T47D (cell line): ENCODE results near the gene SRF.
"Not testable (repeated sequence)": the region's sequence is repeated elsewhere in the genome, so short reads cannot be mapped to it uniquely, and the experiment has no call there.

ENCODE experiments used
- DNase-seq, 2 experiments: peaks; one replicate each; pipeline versions ENCODE4 v3.0.0 to v3.0.0-alpha.2; 2011 to 2012; ENCODE audit warnings: low read depth in 1 of 2, low spot score in 1 of 2
- JUND ChIP-seq: IDR thresholded peaks from 2 replicates; pipeline ENCODE4 v1.6.1; 2012; ENCODE audit warnings: low read depth
- in situ Hi-C: cut with HindIII; loops from 2 replicates; pipeline ENCODE4 v1.10.0; 2016; ENCODE audit warnings: low sequenced_read_pairs, low pct_unique_long_range_greater_than_20kb

SRF gene

DNA sequence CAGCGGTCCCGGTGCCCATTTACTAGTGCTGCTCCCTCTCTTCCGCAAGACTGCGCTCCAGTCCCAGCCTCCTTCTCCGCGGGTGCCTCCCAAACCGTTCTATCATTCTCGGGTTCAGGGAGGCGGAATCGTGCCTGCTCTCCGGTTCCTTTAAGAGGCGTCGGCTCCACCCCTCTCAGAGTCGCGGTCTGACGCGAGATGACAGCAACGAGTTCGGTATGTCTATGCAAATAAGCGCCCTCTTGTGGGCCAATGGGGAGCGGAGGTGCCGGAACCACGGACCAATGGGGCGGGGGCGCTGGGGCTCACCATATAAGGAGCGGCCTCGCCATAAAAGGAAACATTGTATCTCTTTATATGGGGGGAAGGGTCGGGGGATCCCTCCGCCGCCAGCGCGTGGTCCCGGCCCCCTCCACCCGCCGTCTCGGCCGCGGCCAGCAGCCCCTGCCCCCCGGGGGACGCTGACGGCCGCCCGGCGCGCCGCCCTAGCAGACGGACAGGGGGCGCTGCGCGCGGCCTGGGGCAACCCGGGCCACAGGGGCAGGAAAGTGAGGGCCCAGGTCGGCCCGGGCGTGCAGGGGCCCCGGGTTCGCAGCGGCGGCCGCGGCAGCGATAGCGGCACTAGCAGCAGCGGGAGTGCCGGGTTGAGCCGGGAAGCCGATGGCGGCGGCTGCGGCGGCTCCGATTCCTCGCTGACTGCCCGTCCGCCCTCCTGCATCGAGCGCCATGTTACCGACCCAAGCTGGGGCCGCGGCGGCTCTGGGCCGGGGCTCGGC lies at the start of gene SRF:
SRF (plus strand) TSS at position 339 of the 776 bp plus-strand sequence; CDS start at position 727, 388 bp downstream.
- no peak for TF ChIP-seq JUND
- in situ Hi-C loops, result no loop called here

DNA sequence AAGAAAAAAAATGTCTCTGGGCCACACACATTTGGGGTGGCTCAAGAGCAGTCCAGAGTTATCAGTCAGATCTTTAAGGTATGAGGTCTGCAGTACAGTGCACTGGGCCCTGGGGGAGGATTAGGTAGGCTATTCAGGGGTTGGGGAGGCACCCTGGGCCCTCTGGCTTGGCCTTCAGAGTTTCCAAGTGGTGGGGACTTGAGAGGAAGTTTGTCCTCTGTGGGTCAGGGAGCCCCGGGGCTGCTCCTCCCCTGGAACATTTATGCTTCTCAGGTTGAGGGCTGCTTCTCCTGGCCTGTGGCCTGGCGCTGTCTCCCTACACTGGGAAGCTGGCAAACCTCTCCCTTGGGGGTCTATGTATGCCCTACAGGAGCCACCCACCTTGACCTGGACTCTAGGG lies 48.9 kb upstream of the SRF start:
- no peak for TF ChIP-seq JUND
- no peak for DNase-seq
- in situ Hi-C loops, result no loop called here

More for the DNA sequence above, at the start of gene SRF:
- DNase-seq, result peak; percentile 92 to 99

DNA sequence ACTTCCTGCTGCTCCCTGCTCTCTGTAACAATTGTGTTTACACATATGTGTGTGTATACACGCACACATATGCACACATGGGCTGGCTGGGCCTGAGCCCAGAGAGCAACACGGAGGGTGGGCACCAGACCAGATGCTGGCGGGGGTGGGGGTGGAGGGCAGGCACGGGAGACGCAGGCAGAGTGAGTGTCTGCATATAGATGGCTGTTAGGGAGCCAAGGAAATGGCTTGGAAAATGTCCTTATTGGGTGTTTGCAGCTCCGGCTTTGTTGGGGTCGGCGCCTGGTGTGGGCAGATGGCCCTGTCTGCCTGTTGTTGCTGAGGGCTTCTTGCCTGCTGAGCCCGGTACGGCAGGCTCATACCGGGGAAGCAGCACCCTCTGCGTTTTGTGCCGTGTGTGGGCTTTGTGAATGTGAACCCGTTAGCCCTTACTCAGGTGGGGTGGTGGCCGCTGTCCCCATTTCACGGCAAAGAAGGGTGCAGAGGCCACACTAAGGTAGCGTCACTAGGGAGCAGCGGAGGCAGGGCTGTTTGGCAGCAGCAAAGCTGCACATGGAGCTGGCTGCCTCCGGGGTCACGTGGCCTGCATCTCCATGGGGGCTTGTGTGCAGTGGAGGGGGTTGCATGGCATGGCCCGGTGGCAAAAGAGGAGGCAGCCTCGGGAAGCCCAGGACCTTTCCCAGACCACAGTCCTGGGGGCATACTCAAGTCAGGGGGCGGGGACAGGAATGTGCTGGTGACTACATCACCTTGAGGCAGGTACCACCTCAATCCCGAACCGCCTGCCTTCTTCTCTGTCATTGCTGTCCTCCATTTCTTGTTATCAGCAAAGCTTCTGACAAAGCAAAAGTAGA lies 47.4 kb upstream of the SRF start:
- no peak for DNase-seq
- no peak for TF ChIP-seq JUND
- in situ Hi-C loops, result no loop called here

DNA sequence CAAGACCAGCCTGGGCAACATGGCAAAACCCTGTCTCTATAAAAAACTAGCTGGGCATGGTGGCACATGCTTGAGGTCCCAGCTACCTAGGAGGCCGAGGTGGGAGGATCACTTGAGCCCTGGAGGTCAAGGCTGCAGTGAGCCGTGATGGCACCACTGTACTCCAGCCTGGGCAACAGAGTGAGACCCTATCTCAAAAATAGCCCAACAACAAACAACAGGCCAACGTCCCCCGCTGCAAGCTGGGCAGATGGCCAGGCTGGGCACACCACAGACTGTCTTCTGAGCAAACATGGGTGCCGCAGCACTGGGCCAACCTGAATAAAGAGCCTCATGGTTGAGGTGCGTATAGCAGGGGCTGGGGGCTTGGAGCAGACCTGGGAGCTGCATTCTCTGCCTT lies 46.6 kb upstream of the SRF start:
- in situ Hi-C loops, result no loop called here
- DNase-seq, result no peak
- TF ChIP-seq JUND, result no peak

DNA sequence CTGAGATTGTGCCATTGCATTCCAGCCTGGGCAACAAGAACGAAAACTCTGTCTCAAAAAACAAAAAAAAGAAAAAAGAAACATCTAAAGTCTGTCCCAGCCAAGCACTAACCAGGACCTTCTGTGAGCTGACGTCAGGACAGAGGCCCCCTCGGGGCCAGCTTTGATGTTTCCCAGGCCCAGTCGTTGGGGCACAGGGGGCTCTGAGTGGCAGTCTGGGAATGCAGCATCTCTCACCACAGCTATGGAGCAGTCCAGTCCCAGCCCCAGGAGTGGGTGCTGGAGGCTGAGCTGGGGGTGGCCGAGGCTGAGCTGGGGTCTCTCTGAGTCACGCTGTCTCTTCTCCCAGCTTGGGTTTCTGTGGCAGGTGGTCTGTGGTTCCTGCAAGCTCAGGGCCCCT lies 46.0 kb upstream of the SRF start:
- no peak for DNase-seq
- TF ChIP-seq JUND, result no peak
- in situ Hi-C loops, result no loop called here

DNA sequence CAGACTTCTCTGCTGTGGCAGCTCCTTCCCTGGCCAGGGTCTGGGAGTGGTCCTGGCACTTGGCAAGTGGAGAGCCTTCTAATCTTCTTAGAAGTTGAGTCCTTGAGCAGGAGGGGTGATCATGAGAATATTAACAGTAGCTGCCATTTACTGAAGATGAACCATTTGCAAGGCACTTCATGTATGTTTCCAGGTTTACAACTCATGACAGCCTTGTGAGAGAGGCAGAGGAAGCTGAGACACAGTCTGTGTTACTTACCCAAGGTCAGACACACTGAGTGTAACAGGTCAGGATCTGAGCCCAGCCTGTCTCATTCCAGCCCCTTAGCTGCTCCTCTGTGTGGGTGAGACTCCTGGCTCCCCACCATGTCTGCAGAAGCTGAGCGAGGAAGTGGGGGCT lies 45.5 kb upstream of the SRF start:
- in situ Hi-C loops, result no loop called here
- TF ChIP-seq JUND, result no peak
- no peak for DNase-seq

DNA sequence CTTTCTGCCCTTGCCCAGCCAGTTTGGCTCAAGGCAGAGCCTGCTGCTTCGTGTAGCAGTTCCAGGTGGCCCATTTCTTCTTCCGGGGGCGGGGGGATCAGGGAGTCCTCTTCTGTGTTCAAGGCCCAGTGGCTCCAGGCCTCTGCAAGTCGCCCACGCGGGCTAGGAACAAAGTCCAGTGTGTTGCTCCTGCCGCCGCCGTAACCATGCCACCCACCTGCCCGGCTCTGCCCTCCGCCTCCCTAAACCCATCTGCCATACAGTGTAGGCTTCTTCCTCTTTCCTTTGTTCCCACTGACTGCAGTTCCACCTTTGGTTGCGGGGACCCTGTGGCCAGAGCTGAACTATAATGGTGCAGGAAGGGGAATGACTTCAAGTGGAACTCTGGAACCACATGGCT lies 43.9 kb upstream of the SRF start:
- DNase-seq, result no peak
- in situ Hi-C loops, result no loop called here
- TF ChIP-seq JUND, result no peak

DNA sequence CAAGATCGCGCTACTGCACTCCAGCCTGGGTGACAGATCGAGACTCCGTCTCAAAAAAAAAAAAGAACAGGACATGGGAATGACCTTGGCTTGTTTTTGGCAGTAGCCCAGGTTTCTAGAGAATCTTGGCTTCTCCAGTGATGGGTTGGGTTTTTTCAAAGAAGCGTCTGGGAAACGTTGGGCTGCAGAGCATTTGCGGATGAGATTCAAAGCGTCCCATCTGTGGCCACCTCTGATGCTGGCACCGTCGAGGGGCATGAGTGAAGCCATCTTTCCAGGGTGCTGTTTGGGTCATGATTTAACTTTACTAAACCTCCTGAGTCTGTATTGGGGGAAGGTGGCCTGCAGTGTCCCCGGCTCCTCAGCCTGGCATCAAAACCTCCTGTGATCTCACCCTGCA lies 43.2 kb upstream of the SRF start:
- TF ChIP-seq JUND, result no peak
- no peak for DNase-seq
- in situ Hi-C loops, result no loop called here

DNA sequence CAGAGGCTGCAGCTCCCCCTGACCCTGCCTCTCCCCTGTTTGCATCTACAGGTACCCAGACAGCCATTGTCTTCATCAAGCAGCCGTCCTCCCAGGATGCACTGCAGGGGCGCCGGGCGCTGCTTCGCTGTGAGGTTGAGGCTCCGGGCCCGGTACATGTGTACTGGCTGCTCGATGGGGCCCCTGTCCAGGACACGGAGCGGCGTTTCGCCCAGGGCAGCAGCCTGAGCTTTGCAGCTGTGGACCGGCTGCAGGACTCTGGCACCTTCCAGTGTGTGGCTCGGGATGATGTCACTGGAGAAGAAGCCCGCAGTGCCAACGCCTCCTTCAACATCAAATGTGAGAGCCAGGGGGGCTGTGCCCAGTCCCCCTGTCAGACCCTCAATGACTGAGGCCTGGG lies 42.1 kb upstream of the SRF start:
- no peak for TF ChIP-seq JUND
- in situ Hi-C loops, result no loop called here
- no peak for DNase-seq

DNA sequence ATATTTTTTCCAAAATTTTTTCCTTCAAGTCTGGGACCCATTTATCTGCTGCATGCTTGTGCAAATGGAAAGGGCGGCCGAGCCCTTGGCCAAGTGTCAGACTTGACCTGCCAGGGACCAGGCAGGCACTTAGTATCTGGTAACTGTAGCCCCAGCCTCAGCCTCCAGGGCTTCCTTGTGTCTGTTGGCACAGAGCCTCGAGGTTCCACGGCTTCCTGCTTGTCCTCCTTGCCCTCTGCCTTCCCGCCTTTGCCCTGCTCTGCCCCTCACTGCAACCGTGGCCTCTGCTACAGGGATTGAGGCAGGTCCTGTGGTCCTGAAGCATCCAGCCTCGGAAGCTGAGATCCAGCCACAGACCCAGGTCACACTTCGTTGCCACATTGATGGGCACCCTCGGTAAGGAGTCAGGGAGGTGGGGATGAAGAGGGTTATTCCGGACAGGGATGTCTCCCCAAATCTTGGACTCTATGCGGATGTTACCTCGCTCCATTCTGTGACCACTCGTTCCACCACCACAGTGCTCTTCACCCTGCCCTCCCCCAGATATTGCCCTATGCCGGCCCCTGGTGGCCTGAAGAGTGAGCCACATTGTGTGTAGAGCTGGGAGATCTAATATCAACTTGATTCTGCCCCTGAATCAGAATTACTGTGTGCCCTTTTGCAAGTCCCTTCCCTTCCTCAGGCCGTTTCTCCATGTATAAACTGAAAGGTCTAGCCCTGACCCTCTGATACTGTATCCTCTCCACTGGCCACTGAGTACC lies 41.5 kb upstream of the SRF start:
- peak; percentile 71 to 81 for DNase-seq
- in situ Hi-C loops, result no loop called here
- TF ChIP-seq JUND, result no peak

DNA sequence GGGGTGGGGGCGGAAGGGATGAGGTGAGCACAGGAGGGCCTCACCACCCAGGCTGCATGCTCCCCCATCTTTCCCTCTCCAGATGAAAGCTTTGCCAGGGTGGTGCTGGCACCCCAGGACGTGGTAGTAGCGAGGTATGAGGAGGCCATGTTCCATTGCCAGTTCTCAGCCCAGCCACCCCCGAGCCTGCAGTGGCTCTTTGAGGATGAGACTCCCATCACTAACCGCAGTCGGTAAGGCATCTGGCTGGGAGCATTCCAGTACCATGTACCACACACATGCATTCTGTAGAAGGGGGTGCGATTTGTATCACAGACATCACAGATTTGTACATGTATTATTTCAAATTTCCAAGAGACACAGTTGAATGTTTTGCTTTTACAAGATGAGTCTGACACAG lies 40.6 kb upstream of the SRF start:
- TF ChIP-seq JUND, result no peak
- no peak for DNase-seq
- in situ Hi-C loops, result no loop called here

DNA sequence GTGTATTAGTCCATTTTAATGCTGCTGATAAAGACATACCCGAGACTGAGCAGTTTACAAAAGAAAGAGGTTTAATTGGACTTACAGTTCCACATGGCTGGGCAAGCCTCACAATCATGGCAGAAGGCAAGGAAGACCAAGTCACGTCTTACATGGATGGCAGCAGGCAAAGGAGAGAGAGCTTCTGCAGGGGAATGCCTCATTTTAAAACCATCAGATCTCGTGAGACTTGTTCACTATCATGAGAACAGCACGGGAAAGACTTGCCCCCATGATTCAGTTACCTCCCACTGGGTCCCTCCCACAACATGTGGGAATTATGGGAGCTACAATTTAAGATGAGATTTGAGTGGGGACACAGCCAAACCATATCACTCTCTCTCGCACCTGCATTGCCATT lies 39.7 kb upstream of the SRF start:
- not testable (repeated sequence) for DNase-seq

DNA sequence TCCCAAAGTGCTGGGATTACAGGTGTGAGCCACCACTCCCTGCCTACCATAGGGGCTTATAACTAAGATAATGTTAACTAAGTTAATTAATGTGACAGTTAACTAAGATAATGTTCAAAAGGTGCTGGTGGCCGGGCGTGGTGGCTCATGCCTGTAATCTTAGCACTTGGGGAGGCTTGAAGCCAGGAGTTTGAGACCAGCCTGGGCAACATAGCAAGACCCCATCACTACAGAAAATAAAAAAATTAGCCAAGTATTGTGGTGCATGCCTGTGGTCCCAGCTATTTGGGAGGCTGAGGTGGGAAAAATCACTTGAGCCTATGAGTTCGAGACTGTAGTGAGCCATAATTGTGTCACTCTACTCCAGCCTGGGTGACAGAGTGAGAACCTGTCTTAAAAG lies 32.8 kb upstream of the SRF start:
- no peak for TF ChIP-seq JUND
- in situ Hi-C loops, result no loop called here
- no peak for DNase-seq

More for the DNA sequence above, 39.7 kb upstream of the SRF start:
- in situ Hi-C loops, result not testable (repeated sequence)

DNA sequence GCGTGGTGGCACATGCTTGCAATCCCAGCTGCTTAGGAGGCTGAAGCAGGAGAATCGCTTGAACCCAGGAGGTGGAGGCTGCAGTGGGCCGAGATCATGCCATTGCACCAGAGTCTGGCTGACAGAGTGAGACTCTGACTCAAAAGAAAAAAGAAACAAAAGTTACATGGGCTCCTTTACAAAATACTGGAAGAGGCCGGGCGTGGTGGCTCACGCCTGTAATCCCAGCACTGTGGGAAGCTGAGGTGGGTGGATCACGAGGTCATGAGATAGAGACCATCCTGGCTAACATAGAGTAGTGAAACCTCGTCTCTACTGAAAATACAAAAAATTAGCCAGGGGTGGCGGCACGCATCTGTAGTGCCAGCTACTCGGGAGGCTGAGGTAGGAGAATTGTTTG lies 31.1 kb upstream of the SRF start:
- DNase-seq, in situ Hi-C loops: not testable (repeated sequence)
